HG03432 (cell line): ENCODE measurements around the gene NCKAP5.

Experiments used
- ATAC-seq: cut with Tn5 transposase; IDR thresholded peaks from one replicate; pipeline ENCODE4 v1.9.1; 2021; ENCODE audit warnings: mild to moderate bottlenecking, moderate library complexity; ENCODE audit not compliant: unreplicated experiment

The NCKAP5 gene

DNA sequence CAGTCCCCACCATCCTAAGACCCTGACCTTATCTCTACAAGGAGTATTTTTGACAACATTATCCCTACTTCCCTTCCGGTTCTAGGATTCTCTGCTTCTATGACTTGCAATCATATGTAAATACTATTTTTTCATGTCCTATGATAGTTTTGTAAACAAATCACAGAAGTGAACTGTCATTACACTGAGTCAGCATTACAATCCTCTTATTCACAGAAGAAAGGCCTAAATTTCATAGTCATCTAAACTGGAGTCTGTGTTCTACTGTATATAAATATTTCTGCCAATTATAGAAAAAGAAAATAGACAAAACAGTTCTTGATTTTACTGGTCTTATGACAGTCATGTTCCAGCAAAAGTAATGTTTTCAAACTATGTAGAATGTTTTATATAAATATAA, 265.1 kb downstream of the NCKAP5 start:
- ATAC-seq = no peak

DNA sequence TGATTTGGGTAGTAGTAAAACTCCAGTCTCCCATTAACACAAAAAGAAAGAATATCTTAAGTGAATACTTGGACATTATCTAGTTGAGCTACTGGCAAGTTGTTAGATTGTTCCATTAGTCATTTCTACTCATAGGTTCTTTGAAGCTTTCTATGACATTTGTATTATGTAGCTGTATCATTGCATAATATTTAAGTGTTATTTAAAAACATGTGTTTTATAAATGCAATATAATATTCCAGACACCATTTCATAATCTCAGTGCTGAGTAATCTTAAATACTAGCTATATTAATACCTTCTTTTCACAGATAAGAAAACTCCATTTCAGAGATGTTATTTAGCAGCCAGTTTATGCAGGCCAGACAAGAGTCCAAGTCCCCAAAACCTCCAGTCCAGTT, 271.9 kb downstream of the NCKAP5 start:
- no peak for ATAC-seq

DNA sequence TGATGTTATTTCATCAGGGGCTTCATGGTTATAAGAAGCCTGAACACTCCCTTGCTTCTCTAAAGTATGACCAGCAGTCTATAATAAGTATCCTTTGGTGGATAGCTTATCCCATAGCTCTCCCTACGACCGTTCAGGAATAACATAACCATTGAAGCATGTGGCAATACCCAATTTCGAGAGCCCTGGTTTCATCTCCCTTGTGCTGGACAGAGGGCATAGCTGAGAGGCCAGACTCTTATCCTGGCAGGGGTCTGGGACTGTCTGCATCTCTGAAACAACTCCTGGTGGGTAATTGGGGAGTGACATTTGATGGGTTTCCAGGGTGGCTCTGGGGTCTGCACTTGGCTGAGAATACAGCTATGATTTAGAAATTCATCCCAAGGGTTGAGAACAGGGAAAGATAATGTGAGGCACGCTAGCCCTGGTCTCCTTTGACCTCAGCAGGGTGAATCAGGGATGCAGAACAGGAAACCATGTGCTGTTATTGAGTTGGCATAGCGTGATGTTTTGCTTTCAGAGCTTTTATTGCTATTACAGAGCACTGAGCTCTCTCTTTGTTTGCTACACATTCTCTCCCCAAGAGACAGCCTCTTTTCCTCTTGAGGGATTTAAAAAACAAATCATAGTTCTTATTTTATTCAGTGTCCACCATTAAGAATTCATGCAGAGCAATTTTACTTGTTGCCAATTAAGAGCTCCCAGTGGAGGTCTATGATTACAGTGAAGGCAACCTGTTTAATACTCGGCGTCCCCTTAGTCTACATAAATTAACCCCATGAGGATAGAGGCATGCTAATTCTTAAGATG, 274.5 kb downstream of the NCKAP5 start:
- ATAC-seq = no peak

DNA sequence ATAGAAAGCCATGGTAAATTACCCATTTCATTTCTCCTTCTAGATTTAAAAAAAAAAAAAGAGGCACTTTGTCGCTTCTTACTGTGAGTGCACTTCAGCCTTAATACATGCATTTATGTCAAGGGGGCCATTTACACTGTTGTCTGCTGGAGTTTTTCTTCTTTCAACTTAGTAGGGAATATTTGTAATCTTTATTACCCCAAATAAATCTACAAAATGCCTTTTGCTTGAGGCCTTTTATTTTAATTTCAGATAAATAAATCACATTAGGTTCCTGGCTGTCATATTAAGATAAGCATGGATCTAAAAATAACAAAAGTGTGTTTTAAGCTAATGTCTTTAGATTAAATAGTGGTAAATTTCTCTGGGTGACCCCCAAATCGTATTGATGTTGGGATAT, 276.0 kb downstream of the NCKAP5 start:
- ATAC-seq = no peak

DNA sequence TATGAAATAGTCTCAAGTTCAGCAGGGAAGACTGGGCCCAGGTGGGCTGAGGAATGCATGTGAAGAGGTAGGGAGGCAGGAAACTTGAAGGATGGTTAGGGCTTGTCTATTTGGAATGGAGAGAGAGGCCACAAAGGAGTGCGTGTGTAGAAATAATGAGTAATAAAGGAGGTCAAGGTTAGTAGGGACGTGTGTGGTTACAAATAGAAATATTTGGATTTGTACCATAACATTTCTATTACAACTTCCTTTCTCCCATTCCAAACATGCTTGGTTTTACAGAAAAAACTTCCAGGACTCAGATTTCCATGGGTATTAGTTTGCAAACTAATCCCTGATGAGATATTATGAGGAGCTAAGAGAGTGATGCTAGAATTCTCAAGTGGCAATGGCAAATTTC, 280.6 kb downstream of the NCKAP5 start:
- ATAC-seq = no peak

DNA sequence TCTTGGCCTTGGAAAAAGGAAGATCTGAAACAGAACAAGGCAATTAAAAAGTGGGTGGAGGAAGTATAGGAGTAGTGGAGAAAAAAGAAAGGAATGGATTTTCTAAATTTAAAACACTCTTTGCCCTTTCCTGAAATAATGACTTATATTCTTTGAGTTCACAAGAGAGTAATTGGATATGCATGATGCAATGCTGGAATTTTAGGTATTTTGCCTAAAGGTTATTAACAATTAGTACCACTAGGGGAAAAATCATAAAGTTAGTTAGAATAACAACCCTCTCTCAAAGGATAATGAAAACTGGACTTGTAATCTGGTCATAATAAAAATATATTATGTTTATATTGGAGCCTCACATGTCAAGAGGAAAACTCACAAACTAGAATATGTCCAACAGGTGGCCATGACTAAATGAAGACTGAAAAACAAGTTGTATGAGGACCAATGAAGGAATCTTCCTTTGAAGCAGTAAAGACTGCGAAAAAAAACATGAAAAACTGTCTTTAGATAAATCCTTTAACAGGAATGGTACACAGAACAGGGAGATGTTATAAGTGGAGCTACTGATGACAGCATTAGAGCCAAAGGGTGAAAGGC, 281.8 kb downstream of the NCKAP5 start:
- no peak for ATAC-seq

DNA sequence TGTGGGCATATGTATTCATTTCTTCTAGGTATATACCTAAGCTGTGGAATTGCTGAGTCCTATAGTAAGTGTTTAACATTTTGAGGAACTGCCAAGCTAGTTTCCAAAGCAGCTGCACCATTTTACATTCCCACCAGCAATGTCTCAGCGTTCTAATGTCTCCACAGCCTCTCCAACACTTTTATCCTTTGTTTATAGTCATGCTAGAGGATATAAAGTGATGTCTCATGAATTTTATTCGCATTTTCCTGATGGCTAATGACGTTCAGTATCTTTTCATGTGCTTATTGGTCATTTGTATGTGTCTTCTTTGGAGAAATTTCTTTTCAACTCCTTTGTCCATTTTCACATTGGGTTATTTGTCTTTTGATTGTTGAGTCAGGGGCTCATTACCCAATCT, 295.2 kb downstream of the NCKAP5 start:
- ATAC-seq = no peak

DNA sequence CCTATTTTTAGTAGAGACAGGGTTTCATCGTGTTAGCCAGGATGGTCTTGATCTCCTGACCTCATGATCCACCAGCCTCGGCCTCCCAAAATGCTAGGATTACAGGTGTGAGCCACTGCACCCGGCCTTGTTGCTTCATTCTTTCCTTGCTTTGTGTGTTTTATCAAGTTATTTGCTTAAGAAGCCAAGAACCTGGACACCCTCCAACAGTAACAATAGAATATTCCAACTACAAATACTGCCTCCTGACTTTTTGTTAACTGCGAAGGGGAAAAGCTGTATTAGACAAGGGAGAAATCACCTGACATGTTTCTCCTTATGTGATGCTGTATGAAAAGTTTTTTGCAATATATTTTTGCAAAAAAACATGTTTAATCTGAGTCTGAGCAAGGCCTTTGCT, 297.2 kb downstream of the NCKAP5 start:
- no peak for ATAC-seq

DNA sequence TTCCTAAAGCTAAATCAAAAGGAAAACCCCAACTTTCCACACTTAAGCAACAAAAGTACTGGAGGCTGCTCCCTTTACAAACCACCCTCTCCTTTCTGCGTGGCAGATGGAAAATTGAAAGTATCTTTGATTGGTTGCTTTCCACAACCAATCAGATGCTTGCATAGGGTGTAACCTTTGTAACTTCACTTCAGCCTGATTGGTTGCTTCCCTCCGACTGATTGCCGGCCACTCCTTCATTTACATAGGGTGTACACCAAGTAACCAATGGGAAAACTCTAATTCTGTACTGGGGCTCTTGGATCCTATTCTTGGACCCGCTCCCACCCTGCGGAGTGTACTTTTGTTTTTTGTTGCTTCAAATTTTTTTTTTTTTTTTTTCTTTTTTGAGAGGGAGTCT, 297.7 kb downstream of the NCKAP5 start:
- no peak for ATAC-seq

DNA sequence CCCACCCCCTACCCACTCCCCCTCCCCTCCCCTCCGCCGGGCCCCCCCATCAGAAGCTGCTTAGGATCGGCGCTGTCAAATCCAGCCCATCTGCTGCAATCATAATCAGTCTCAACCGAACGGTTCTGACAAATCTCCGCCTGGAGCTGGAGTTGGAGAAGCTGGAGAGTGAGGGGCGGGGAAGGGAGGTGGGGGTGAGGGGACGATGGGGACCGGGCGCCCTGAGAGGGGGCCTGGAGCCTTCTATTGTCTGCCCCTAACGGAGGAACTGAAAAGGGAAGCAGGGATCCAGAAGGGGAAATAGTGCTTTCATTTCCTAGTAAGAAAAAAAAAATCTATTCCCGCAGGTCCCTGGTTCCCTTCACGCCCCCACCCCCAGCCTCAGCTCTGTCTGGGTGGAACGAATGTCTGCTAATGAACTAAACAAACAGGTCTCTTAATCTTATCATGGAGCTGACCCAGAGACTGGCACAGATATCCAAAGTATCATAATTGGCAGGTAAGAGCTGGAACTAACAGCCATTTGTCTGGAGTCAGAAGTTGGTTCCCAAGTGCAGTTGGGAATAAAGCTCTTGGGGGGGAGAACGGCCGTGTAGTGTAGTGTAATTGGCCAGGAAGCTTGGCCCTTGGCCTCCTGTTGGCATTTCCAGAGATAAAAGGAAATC, 301.2 kb downstream of the NCKAP5 start:
- no peak for ATAC-seq

DNA sequence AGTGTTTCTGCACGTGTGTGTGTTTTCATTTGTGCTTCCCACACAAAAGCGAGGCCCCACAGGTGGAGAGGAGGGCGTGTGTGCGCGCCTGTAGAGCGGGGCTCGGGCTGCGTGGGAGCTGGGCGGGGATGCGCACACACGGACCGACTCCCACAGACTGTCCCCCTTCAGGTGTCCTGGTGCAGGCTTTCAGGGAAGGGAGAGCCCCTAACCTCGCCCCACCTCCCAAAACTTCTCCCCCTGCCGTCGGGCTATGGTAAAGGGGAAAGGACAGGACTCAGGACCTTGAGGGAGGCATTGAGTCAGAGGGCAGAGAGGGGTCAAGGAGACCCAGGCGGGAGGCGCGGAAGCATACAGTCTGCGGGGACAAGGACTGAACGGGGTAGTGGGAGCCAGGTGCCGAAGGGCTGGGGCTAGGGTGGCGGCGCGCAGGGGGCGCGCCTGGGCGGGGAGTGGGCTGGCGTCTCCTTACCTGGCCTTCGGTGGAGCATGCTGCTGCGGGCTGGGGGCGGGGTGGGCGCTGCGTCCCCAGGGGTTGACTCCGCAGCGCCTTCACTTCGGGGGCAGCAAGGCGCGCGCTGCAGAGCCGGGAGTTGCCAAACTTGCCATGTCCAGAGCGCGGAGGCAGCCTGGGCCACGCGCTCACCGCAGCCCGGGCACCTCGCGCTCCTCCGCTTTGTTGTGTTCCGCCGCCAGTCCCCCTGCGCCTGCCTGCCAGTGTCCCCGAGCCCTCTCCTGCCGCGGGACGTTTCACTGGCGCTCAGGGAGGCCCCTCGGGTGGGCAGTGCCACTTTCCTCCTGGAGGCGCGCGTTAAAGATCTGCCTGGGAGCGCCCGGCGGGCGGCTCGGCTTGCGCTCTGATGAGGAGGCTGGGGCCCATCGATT, 302.0 kb downstream of the NCKAP5 start:
- no peak for ATAC-seq

DNA sequence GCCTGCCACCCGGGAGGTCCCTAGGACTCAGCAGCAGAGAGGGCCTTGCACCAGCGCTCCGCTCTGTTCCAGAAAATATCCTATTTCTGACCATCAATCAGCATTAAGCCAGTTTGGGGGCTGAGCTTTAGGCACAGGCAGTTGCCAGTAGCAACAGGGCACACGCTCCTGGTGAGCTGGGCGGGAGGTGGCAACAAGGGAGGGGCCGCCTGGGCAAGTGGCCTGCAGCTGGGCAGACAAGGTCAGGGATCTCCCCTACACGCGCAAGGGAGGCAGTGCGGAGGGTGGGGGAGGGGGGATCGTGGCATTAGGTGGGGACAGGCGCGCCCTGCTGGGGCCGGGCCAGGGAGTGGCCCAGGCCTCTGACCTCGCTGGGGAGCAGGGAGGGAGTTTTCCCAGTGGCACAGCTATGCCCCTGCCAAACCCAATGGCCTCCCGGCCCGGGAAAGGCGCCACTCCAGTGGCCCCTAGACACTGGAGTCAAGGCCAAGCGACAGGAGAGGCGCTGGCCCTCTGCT, 302.8 kb downstream of the NCKAP5 start:
- ATAC-seq = no peak

DNA sequence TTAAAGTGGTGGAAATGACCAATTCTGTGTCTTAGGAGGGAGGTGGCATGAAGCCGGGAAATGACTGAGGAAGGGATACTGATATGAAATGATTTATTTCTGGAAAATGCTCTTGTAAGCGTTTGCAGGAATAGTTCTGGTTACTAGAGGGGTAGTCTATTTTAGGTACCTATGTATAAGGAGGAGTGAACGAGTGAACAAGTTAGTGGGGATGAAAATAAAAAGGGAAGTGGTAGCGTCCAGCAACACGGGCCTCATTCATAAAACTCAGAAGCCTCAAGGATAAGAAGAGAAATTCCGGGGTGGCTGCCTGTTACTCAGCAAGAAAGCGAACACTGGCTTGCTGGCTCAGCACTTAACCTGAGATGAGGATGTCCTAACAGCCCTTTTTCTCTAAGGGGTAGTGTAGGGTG, 303.3 kb downstream of the NCKAP5 start:
- ATAC-seq = no peak

DNA sequence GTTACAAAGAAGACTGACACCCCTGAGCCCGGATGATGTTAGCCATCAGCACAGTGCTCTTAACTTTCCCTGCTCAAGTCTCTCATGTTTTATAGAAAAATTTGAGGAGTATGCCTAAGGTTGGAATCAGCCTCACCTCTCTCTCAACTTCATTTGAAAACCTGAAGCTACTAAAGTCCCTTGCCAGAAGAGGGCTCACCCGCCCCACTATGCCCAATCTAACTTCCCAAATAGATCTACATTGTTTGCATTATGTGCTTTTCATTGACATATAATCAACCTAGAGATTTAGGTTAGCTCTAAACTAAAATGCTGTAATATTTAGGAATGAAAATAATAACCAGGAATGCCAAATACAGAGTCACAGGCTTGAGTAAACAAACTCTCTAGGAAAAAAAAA, 305.4 kb downstream of the NCKAP5 start:
- no peak for ATAC-seq

DNA sequence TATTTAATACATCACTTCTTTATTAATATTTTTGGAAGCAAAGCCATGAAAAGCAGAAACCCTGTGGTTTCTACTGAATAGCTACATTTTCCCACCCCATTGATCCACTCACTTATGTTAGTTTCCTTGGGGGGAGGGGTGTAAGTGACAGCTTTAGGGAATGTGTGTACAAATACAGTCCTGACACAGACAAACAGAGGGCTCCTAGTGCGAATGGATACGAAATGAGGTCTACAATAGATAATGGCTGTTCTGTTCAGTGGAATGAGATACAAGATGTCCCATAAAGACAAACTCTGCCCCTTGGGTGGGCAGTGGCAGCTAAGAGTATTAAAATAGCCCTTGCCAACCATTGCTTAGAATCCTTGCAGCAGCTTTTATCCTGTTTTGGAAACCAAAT, 312.9 kb downstream of the NCKAP5 start:
- no peak for ATAC-seq

DNA sequence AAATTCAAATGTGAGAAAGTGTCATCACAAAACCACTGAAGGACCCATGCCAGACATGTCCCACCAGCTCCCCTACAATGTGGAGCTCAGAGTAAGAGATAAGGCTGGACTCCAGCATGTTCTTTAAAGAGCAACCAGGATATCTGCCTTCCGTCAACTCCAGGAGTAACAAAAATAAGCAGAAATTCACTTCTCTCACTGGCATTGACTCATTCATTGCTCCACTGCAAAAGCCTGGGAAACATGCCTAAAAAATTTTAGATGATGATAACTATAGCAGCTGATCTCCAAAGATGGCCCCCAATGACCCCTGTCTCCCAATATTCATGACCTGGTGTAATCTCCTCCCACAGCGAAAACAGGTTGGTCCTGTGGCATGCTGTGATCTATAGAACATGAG, 314.5 kb downstream of the NCKAP5 start:
- no peak for ATAC-seq

DNA sequence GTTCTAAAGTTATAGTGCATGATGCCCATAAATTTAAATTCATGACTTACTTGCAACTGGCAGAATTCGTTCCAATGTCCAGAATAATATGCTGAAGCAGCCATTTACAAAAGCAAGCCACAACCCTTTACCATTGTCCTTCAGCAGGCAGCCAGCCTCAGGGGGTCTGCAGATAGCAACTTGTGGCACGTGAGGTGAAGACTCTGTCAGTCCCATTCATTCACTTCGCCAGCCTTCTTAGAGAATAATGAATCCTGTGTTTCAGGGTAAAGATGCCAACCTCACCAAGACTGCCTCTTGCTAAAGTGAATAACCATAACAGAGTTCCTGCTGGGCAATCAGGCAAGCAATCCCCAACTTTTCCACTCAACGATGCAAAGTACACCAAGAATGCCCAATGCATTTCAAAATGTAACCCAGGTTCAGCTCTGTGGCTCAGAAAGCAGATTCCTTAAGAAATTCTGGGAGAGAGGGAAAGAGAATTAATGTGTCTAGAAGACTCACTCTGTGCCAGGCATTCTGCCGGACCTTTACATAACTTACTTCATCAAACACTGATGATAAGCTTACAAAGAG, 315.4 kb downstream of the NCKAP5 start:
- no peak for ATAC-seq

DNA sequence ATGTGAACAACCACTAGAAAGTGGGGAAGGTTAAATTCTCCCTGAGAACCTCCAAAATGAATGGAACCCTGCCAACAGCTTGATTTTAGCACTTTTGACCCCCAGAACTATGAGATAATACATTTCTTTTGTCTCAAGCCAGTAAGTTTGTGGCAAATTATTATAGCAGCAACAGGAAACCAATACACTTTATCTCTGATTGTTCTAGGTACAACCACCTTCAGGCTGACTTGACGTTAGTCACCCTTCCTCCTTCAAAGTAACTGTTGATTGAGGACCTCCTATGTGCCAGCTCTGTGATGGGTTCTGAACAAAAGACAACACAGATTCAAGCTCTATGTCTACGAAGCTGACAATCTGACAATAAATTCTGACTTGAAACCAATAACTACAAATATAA, 318.9 kb downstream of the NCKAP5 start:
- ATAC-seq = no peak

DNA sequence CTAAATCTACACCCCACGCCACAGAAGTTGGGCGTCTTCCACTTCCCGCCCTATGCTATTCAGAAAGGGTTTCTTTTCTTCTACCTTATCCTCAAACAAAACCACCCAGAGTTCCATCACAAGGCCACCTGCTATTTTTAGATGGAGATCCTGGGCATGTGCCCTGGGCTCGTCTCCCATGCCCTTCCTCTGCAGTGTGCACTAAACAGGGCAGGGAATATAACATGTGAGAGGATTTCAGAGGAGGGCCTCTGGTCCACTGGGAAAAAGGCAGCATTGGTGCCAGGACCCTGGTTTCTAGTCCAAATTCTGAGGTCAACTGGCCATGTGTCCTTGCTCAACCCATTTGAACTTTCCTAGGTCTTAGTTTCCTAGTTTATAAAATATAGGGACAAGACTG, 320.0 kb downstream of the NCKAP5 start:
- ATAC-seq = no peak

DNA sequence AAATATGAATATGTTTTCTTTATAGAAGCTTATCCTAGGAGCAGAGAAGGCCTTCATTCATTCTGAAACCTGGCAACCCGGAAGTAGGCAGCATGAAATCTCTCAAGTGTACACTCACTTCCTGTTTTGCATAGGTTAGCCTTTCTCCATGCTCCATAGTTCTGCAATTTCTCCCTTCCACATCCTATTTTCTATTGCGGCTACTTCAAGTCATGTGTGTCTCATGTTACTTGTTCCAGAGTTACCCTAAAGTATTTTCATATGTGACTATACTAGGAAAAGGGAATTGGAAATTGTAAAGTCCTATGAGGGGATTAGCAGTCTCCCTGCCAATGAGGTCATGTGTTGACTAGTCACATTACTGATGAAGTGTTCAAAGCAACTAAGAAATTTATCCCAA, 320.6 kb downstream of the NCKAP5 start:
- no peak for ATAC-seq

DNA sequence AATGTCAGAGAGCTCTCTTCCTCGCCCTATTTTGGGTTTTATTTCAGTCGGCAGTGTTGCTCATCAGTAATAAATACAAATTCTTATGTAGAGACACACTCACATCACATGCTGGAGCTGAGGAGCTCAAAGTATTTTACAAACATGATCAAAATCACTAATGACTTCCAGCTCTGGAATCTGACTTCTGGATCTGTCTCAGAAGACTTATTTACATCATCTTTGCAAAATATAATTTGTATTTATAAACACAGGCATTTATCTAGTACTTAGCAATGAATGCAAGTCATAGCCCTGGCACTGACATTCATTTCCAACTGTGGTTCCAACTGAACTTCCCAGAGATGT, 327.1 kb downstream of the NCKAP5 start:
- ATAC-seq = no peak
